Calu3 (cell line): ENCODE measurements around the gene TTLL11. TPM values are rescaled to one million over a fixed set of nuclear protein-coding genes. Genes with fewer than 3 reads are reported as not detected.

ENCODE experiments used
- BruUV-seq: library from RNA; stranded (reverse); fragments of 400-500 nt; replicated peaks from 2 replicates; lab custom pipeline; 2021; lab: Mats Ljungman, UMichigan
- CTCF ChIA-PET: fragments of 300-600 bp; sonication (Branson Sonifier 250); formaldehyde crosslinking; loops from one replicate; lab custom pipeline; 2022; ENCODE audit warnings: antibody characterized with exemption; lab: Charles Lee
- DNase-seq: peaks from one replicate; pipeline ENCODE4 v3.0.0; 2022
- H3K27ac Mint-ChIP-seq: one replicate; pipeline ENCODE4 v1.8.0; 2022; ENCODE audit warnings: mixed read lengths; ENCODE audit not compliant: unreplicated experiment
- H3K27me3 Mint-ChIP-seq: one replicate; pipeline ENCODE4 v1.8.0; 2022; ENCODE audit warnings: mixed read lengths; ENCODE audit not compliant: unreplicated experiment
- H3K36me3 Mint-ChIP-seq: one replicate; pipeline ENCODE4 v1.8.0; 2022; ENCODE audit warnings: mild to moderate bottlenecking, moderate library complexity, mixed read lengths; ENCODE audit not compliant: insufficient read depth, unreplicated experiment
- H3K4me1 Mint-ChIP-seq: one replicate; pipeline ENCODE4 v1.8.0; 2022; ENCODE audit warnings: mild to moderate bottlenecking, low read depth, mixed read lengths; ENCODE audit not compliant: unreplicated experiment
- H3K4me3 Mint-ChIP-seq: one replicate; pipeline ENCODE4 v1.8.0; 2022; ENCODE audit warnings: mild to moderate bottlenecking, low read depth, moderate library complexity, mixed read lengths; ENCODE audit not compliant: unreplicated experiment
- H3K9me3 Mint-ChIP-seq: one replicate; pipeline ENCODE4 v1.8.0; 2022; ENCODE audit warnings: low read depth, mixed read lengths; ENCODE audit not compliant: unreplicated experiment
- CTCF ChIP-seq: fragments of 200-600 bp; IDR thresholded peaks from one replicate; pipeline ENCODE4 v1.8.0; 2022; ENCODE audit warnings: antibody characterized with exemption; ENCODE audit not compliant: unreplicated experiment
- intact Hi-C: fragments of 100-400 bp; cut with micrococcal nuclease; formaldehyde crosslinking; loops from one replicate; pipeline ENCODE4 v1.10.0; 2022; ENCODE audit not compliant: unreplicated experiment
- total RNA-seq: library from RNA; stranded (reverse); gene quantifications from 2 replicates; pipeline ENCODE4 v1.2.3, GENCODE V29; 2022

The TTLL11 gene
- total RNA-seq, 1 experiment from 2014 or later = 10.5 TPM

- Mint-ChIP-seq H3K27me3 (no peaks in the 10 kb centered on the region), H3K36me3 (peaks cover 11% of the 10 kb centered on the region), H3K4me1 (peaks cover 40% of the 10 kb centered on the region), H3K27ac (peak overlapping the region; percentile 95), H3K4me3 (peak overlapping the region; percentile 55), H3K9me3 (no peaks in the 10 kb centered on the region)
- BruUV-seq = no TSS peak
- CTCF ChIA-PET = interaction anchor here (0.8 to 1.9 kb wide), 2 partner anchors 232 to 241 kb away, joined by 3 to 5 read pairs; no protein-coding TSS in a partner anchor
- intact Hi-C loops = loop anchor here (5.0 to 10.0 kb wide), 2 partner anchors 71 to 234 kb away; no protein-coding TSS in a partner anchor
- no peak for TF ChIP-seq CTCF
- DNase-seq = peak; percentile 72
Observed at GRCh38 chr9:121975801-121976277, 117.3 kb downstream of the TTLL11 start.

GRCh38 chr9:121974421-121974820 is 118.7 kb downstream of the TTLL11 start:
- DNase-seq = no peak

GRCh38 chr9:121972501-121972981 is 120.6 kb downstream of the TTLL11 start:
- no peaks in the 10 kb centered on the region for H3K27me3 Mint-ChIP-seq
- CTCF ChIA-PET = interaction anchor here (0.6 to 0.7 kb wide), 2 partner anchors 62 to 263 kb away, joined by 3 to 4 read pairs; no protein-coding TSS in a partner anchor
- DNase-seq = peak; percentile 79
- intact Hi-C loops = loop anchor here (10.0 kb wide), 1 partner anchor 68 kb away; no protein-coding TSS in a partner anchor
- TF ChIP-seq CTCF = no peak
- no peaks in the 10 kb centered on the region for H3K9me3 Mint-ChIP-seq
- peak overlapping the region; percentile 36 for H3K4me3 Mint-ChIP-seq
- no TSS peak for BruUV-seq
- peak overlapping the region; percentile 89 for H3K27ac Mint-ChIP-seq
- peaks cover 11% of the 10 kb centered on the region for H3K36me3 Mint-ChIP-seq
- peaks cover 29% of the 10 kb centered on the region for H3K4me1 Mint-ChIP-seq

More at GRCh38 chr9:121974421-121974820, 118.7 kb downstream of the TTLL11 start:
- peak overlapping the region; percentile 42 for H3K27ac Mint-ChIP-seq
- H3K9me3 Mint-ChIP-seq = no peaks in the 10 kb centered on the region
- TF ChIP-seq CTCF = no peak
- H3K27me3 Mint-ChIP-seq = no peaks in the 10 kb centered on the region
- intact Hi-C loops = loop anchor here (10.0 kb wide), 1 partner anchor 70 kb away; no protein-coding TSS in a partner anchor
- peaks cover 32% of the 10 kb centered on the region for H3K4me1 Mint-ChIP-seq
- BruUV-seq = no TSS peak
- no peak overlapping the region for H3K4me3 Mint-ChIP-seq
- CTCF ChIA-PET = no interaction called here
- H3K36me3 Mint-ChIP-seq = peaks cover 11% of the 10 kb centered on the region

GRCh38 chr9:121968056-121968455 is 125.1 kb downstream of the TTLL11 start:
- intact Hi-C loops = no loop called here
- CTCF ChIA-PET = no interaction called here
- Mint-ChIP-seq H3K9me3 (no peaks in the 10 kb centered on the region), H3K4me1 (peaks cover 22% of the 10 kb centered on the region), H3K27ac (no peak overlapping the region), H3K36me3 (no peaks in the 10 kb centered on the region), H3K27me3 (no peaks in the 10 kb centered on the region), H3K4me3 (no peak overlapping the region)
- no TSS peak for BruUV-seq
- no peak for TF ChIP-seq CTCF
- DNase-seq = no peak
